Measurements from ENCODE around the gene STXBP6.

The STXBP6 gene

GRCh38 chr14:25050269-25051150 lies 563 bp upstream of the STXBP6 start:
- no peak for TF ChIP-seq MYC (IDR thresholded peaks at IDR 0.05; ENCODE audit: low read depth, low read length)

GRCh38 chr14:25049093-25049567 lies 817 bp downstream of the STXBP6 start:
- no peak for DNase-seq (ENCODE audit: low read depth)
- TF ChIP-seq MYC (IDR thresholded peaks at IDR 0.05; ENCODE audit: low read depth, low read length) (no peak), POLR2A (IDR thresholded peaks at IDR 0.05; ENCODE audit: extremely low read depth, insufficient read length) (no peak), MAX (IDR thresholded peaks at IDR 0.05; ENCODE audit: low read depth, low read length) (no peak), CTCF (IDR thresholded peaks at IDR 0.05; ENCODE audit: low read depth, low read length) (no peak)
- no peak overlapping the region for H3K4me3 ChIP-seq (ENCODE audit: low read depth, low read length)

More at GRCh38 chr14:25050269-25051150, 563 bp upstream of the STXBP6 start:
- no peak overlapping the region for H3K4me3 ChIP-seq (ENCODE audit: low read depth, low read length)
- DNase-seq (ENCODE audit: low read depth): no peak

GRCh38 chr14:25048170-25049016 lies 1.6 kb downstream of the STXBP6 start:
- no peak for DNase-seq (ENCODE audit: low read depth)
- TF ChIP-seq MYC (IDR thresholded peaks at IDR 0.05; ENCODE audit: low read depth, low read length): no peak
- TF ChIP-seq MAX (IDR thresholded peaks at IDR 0.05; ENCODE audit: low read depth, low read length): no peak
- TF ChIP-seq CTCF (IDR thresholded peaks at IDR 0.05; ENCODE audit: low read depth, low read length): no peak
- no peak for TF ChIP-seq POLR2A (IDR thresholded peaks at IDR 0.05; ENCODE audit: extremely low read depth, insufficient read length)
- H3K4me3 ChIP-seq (ENCODE audit: low read depth, low read length): no peak overlapping the region

- no peak overlapping the region for H3K4me3 ChIP-seq (ENCODE audit: low read depth, low read length)
- TF ChIP-seq MAX (IDR thresholded peaks at IDR 0.05; ENCODE audit: low read depth, low read length): no peak
- TF ChIP-seq MYC (IDR thresholded peaks at IDR 0.05; ENCODE audit: low read depth, low read length): no peak
- no peak for TF ChIP-seq POLR2A (IDR thresholded peaks at IDR 0.05; ENCODE audit: extremely low read depth, insufficient read length)
- no peak for TF ChIP-seq CTCF (IDR thresholded peaks at IDR 0.05; ENCODE audit: low read depth, low read length)
- no peak for DNase-seq (ENCODE audit: low read depth)
These were observed 3.5 kb downstream of the STXBP6 start for GRCh38 chr14:25046301-25046943.

- no peak for TF ChIP-seq POLR2A (IDR thresholded peaks at IDR 0.05; ENCODE audit: extremely low read depth, insufficient read length)
- no peak for TF ChIP-seq MYC (IDR thresholded peaks at IDR 0.05; ENCODE audit: low read depth, low read length)
- TF ChIP-seq CTCF (IDR thresholded peaks at IDR 0.05; ENCODE audit: low read depth, low read length): no peak
- TF ChIP-seq MAX (IDR thresholded peaks at IDR 0.05; ENCODE audit: low read depth, low read length): no peak
- DNase-seq (ENCODE audit: low read depth): no peak
- H3K4me3 ChIP-seq (ENCODE audit: low read depth, low read length): no peak overlapping the region
These were observed 5.7 kb downstream of the STXBP6 start for GRCh38 chr14:25044106-25044698.

Measured in NB4 (cell line).